GM23338 (cell line): ENCODE results near the gene CACNG7. TPM values are rescaled to one million over a fixed set of nuclear protein-coding genes. Genes with fewer than 3 reads are reported as not detected.

ENCODE experiments used
- ATAC-seq: fragments of 200-7000 bp; cut with Tn5 transposase; 3 replicates; pipeline ENCODE4 v1.9.1; 2020
- DNase-seq: peaks from one replicate; pipeline ENCODE4 v3.0.0-alpha.2; 2015; ENCODE audit warnings: low spot score
- H2AFZ ChIP-seq: fragments of 200-600 bp; sonication (generic); 2 replicates; pipeline ENCODE4 v1.8.0; 2016; ENCODE audit warnings: antibody characterized with exemption, mild to moderate bottlenecking, moderate library complexity
- H3F3A ChIP-seq: fragments of 200-600 bp; sonication (generic); replicated peaks from 2 replicates; pipeline ENCODE4 v1.8.0; 2017; ENCODE audit warnings: antibody characterized with exemption, mixed run types, low read depth
- H3K27ac ChIP-seq: fragments of 200-600 bp; sonication (generic); 2 replicates; pipeline ENCODE4 v1.6.1; 2016; ENCODE audit warnings: low read depth
- H3K27me3 ChIP-seq: fragments of 200-600 bp; sonication (generic); 2 replicates; pipeline ENCODE4 v1.8.0; 2016; ENCODE audit warnings: mild to moderate bottlenecking, mixed run types, moderate library complexity; ENCODE audit not compliant: insufficient read depth
- H3K36me3 ChIP-seq: fragments of 200-600 bp; sonication (generic); 2 replicates; pipeline ENCODE4 v1.8.0; 2016; ENCODE audit warnings: mild to moderate bottlenecking; ENCODE audit not compliant: insufficient read depth
- H3K4me1 ChIP-seq: fragments of 200-600 bp; sonication (generic); 2 replicates; pipeline ENCODE4 v1.8.0; 2016; ENCODE audit warnings: mild to moderate bottlenecking, moderate library complexity; ENCODE audit not compliant: insufficient read depth
- H3K4me2 ChIP-seq: fragments of 200-600 bp; sonication (generic); 2 replicates; pipeline ENCODE4 v1.7.1; 2017; ENCODE audit warnings: mixed run types
- H3K4me3 ChIP-seq: fragments of 200-600 bp; sonication (generic); 2 replicates; pipeline ENCODE4 v1.6.1; 2016; ENCODE audit warnings: mixed run types
- H3K79me2 ChIP-seq: fragments of 200-600 bp; sonication (generic); replicated peaks from 2 replicates; pipeline ENCODE4 v1.8.0; 2017; ENCODE audit warnings: mild to moderate bottlenecking; ENCODE audit not compliant: insufficient read depth
- H3K9me2 ChIP-seq: fragments of 200-600 bp; sonication (generic); 2 replicates; pipeline ENCODE4 v1.8.0; 2017; ENCODE audit not compliant: insufficient read depth
- H4K20me1 ChIP-seq: fragments of 200-600 bp; sonication (generic); replicated peaks from 2 replicates; pipeline ENCODE4 v1.8.0; 2017; ENCODE audit warnings: mild to moderate bottlenecking; ENCODE audit not compliant: insufficient read depth
- H3K27ac Mint-ChIP-seq: 2 replicates; pipeline ENCODE4 v1.8.0; 2020; ENCODE audit warnings: inconsistent platforms, mild to moderate bottlenecking, moderate library complexity, mixed read lengths
- H3K27me3 Mint-ChIP-seq: 3 replicates; pipeline ENCODE4 v1.8.0; 2022; ENCODE audit warnings: low read depth, mild to moderate bottlenecking, moderate library complexity, mixed read lengths, inconsistent platforms; ENCODE audit not compliant: insufficient read depth, poor library complexity
- H3K36me3 Mint-ChIP-seq: 3 replicates; pipeline ENCODE4 v1.8.0; 2021; ENCODE audit warnings: low read depth, mild to moderate bottlenecking, inconsistent platforms, moderate library complexity, mixed read lengths
- H3K4me1 Mint-ChIP-seq: 3 replicates; pipeline ENCODE4 v1.8.0; 2020; ENCODE audit warnings: mild to moderate bottlenecking, inconsistent platforms, mixed read lengths
- H3K4me3 Mint-ChIP-seq: 3 replicates; pipeline ENCODE4 v1.8.0; 2021; ENCODE audit warnings: moderate library complexity, mild to moderate bottlenecking, inconsistent platforms, mixed read lengths
- H3K9me3 Mint-ChIP-seq: 3 replicates; pipeline ENCODE4 v1.8.0; 2020; ENCODE audit warnings: moderate library complexity, mild to moderate bottlenecking, inconsistent platforms, mixed read lengths
- CREB1 ChIP-seq: fragments of 250-450 bp; sonication (Bioruptor Pico); IDR thresholded peaks from 2 replicates; pipeline ENCODE4 v1.5.0; 2020; ENCODE audit warnings: low read depth, mild to moderate bottlenecking, moderate library complexity
- ETS1 ChIP-seq: IDR thresholded peaks from 2 replicates; pipeline ENCODE4 v1.6.1; 2016; ENCODE audit warnings: antibody characterized with exemption
- EZH2 ChIP-seq: fragments of 200-600 bp; sonication (generic); IDR thresholded peaks from one replicate; pipeline ENCODE4 v1.8.0; 2017; ENCODE audit warnings: antibody characterized with exemption, mild to moderate bottlenecking, low read depth; ENCODE audit not compliant: unreplicated experiment
- JUNB ChIP-seq: IDR thresholded peaks from one replicate; pipeline ENCODE4 v1.6.1; 2016; ENCODE audit warnings: antibody characterized with exemption; ENCODE audit not compliant: unreplicated experiment
- NANOG ChIP-seq: IDR thresholded peaks from 2 replicates; pipeline ENCODE4 v1.6.1; 2016; ENCODE audit warnings: antibody characterized with exemption, borderline replicate concordance
- ZNF114 ChIP-seq: fragments of 250-450 bp; sonication (Bioruptor Pico); IDR thresholded peaks from 2 replicates; pipeline ENCODE4 v1.5.0; 2020; ENCODE audit warnings: mild to moderate bottlenecking, moderate library complexity
- ZNF331 ChIP-seq: fragments of 250-450 bp; sonication (Bioruptor Pico); IDR thresholded peaks from 2 replicates; pipeline ENCODE4 v1.5.0; 2020; ENCODE audit warnings: low read depth, mild to moderate bottlenecking, moderate library complexity
- ZNF462 ChIP-seq: fragments of 250-450 bp; sonication (Bioruptor Pico); IDR thresholded peaks from 2 replicates; pipeline ENCODE4 v1.5.0; 2020; ENCODE audit warnings: mild to moderate bottlenecking, moderate library complexity
- polyA plus RNA-seq: library from polyadenylated mRNA; unstranded; fragments of >200 nt; fragmentation: Nextera tagmentation; extraction: Ambion mirVana; gene quantifications from 2 replicates; pipeline ENCODE4 v1.2.1, GENCODE V29; 2016
- total RNA-seq: library from RNA; depleted of rRNA; stranded (reverse); fragments of >200 nt; shearing (Covaris generic); gene quantifications from 2 replicates; pipeline ENCODE4 v1.2.3, GENCODE V29; 2014

The CACNG7 gene
- total and polyA plus RNA-seq, 2 experiments from 2014 or later, result 9.8 to 15.6 TPM

- ATAC-seq, result no peak
- Mint-ChIP-seq H3K27me3 (peaks cover 20% of the 10 kb centered on the region), H3K27ac (0 out of 2 replicates have a peak overlapping the region, but pooled peaks have one; percentile 48), H3K4me1 (peaks cover 39% of the 10 kb centered on the region), H3K9me3 (no peaks in the 10 kb centered on the region; the same call in 2 of the 3 replicates), H3K36me3 (peaks cover 13% of the 10 kb centered on the region; the same call in 1 of the 3 replicates), H3K4me3 (no peak overlapping the region)
- Histone ChIP-seq H3K27me3 (no peaks in the 10 kb centered on the region), H3F3A (peaks cover 34% of the 10 kb centered on the region; the same call in 1 of the 2 replicates), H3K4me1 (peaks cover 27% of the 10 kb centered on the region), H3K36me3 (no peaks in the 10 kb centered on the region), H4K20me1 (no peaks in the 10 kb centered on the region; the same call in 1 of the 2 replicates), H3K4me3 (no peak overlapping the region), H3K4me2 (no peak overlapping the region), H3K27ac (no peak overlapping the region), H3K79me2 (no peaks in the 10 kb centered on the region), H2AFZ (no peak overlapping the region), H3K9me2 (no peaks in the 10 kb centered on the region)
- peak; percentile 8 for DNase-seq
- no peak for TF ChIP-seq ZNF114 (CRISPR knock-in tag)
- no peak for TF ChIP-seq CREB1
- no peak for TF ChIP-seq NANOG
Measured at GRCh38 chr19:53892301-53892980, 16.6 kb upstream of the CACNG7 start.

GRCh38 chr19:53892981-53893325 is 16.1 kb upstream of the CACNG7 start:
- Histone ChIP-seq H3K27me3 (no peaks in the 10 kb centered on the region), H3K4me2 (no peak overlapping the region), H3K36me3 (no peaks in the 10 kb centered on the region), H3K9me2 (no peaks in the 10 kb centered on the region), H3K27ac (no peak overlapping the region), H4K20me1 (no peaks in the 10 kb centered on the region; the same call in 1 of the 2 replicates), H3K4me3 (no peak overlapping the region), H2AFZ (no peak overlapping the region), H3K79me2 (no peaks in the 10 kb centered on the region), H3K4me1 (peaks cover 32% of the 10 kb centered on the region), H3F3A (peaks cover 35% of the 10 kb centered on the region; the same call in 1 of the 2 replicates)
- H3K36me3 Mint-ChIP-seq, result peaks cover 13% of the 10 kb centered on the region; the same call in 1 of the 3 replicates
- no peaks in the 10 kb centered on the region; the same call in 2 of the 3 replicates for H3K9me3 Mint-ChIP-seq
- peak; percentile 66 for ATAC-seq
- H3K27me3 Mint-ChIP-seq, result peaks cover 22% of the 10 kb centered on the region
- no peak overlapping the region; the same call in 2 of the 3 replicates for H3K4me3 Mint-ChIP-seq
- H3K4me1 Mint-ChIP-seq, result peaks cover 44% of the 10 kb centered on the region
- peak; percentile 87 for DNase-seq
- H3K27ac Mint-ChIP-seq, result no peak overlapping the region
- TF ChIP-seq JUNB (no peak), ETS1 (peak; percentile 75; the same call in 1 of the 2 replicates)

GRCh38 chr19:53894707-53895106 is 14.4 kb upstream of the CACNG7 start:
- H3K4me1 Mint-ChIP-seq, result peaks cover 48% of the 10 kb centered on the region
- Histone ChIP-seq H3F3A (peaks cover 30% of the 10 kb centered on the region; the same call in 1 of the 2 replicates), H3K79me2 (no peaks in the 10 kb centered on the region), H2AFZ (no peak overlapping the region), H4K20me1 (no peaks in the 10 kb centered on the region; the same call in 1 of the 2 replicates), H3K4me1 (peaks cover 27% of the 10 kb centered on the region), H3K4me3 (no peak overlapping the region), H3K36me3 (no peaks in the 10 kb centered on the region), H3K9me2 (no peaks in the 10 kb centered on the region), H3K27me3 (no peaks in the 10 kb centered on the region), H3K4me2 (no peak overlapping the region), H3K27ac (0 out of 2 replicates have a peak overlapping the region, but pooled peaks have one; percentile 55)
- ATAC-seq (no peak), DNase-seq (no peak)
- H3K36me3 Mint-ChIP-seq, result peaks cover 15% of the 10 kb centered on the region; the same call in 2 of the 3 replicates
- H3K9me3 Mint-ChIP-seq, result no peaks in the 10 kb centered on the region; the same call in 2 of the 3 replicates
- peaks cover 32% of the 10 kb centered on the region for H3K27me3 Mint-ChIP-seq
- no peak overlapping the region; the same call in 2 of the 3 replicates for H3K4me3 Mint-ChIP-seq
- no peak overlapping the region for H3K27ac Mint-ChIP-seq
- TF ChIP-seq ZNF114 (CRISPR knock-in tag), result no peak
- TF ChIP-seq JUNB, result no peak
- TF ChIP-seq EZH2, result no peak
- no peak for TF ChIP-seq ZNF462
- no peak for TF ChIP-seq ZNF331
- no peak for TF ChIP-seq NANOG
